ENCODE results near the gene AVP. TPM values are rescaled to one million over a fixed set of nuclear protein-coding genes. Genes with fewer than 3 reads are reported as not detected.

AVP gene
- total RNA-seq, 1 experiment from 2014 or later: not detected

GRCh38 chr20:3093861-3094361 is 9.4 kb upstream of the AVP start:
- Histone ChIP-seq H3K27me3 (ENCODE audit: insufficient read depth, low read length) (no peaks in the 10 kb centered on the region), H3K4ac (ENCODE audit: low read depth, low read length) (no peak overlapping the region), H4K20me1 (ENCODE audit: control insufficient read depth, insufficient read depth, insufficient read length) (no peaks in the 10 kb centered on the region), H4K5ac (ENCODE audit: insufficient read length, low read depth, low read length) (no peak overlapping the region), H3K18ac (ENCODE audit: insufficient read length, low read depth, low read length) (no peak overlapping the region), H2AK5ac (ENCODE audit: insufficient read length, low read length) (no peak overlapping the region), H3K9ac (ENCODE audit: extremely low read depth, insufficient read length, low read length) (no peak overlapping the region), H3T11ph (ENCODE audit: low read length) (no peak overlapping the region), H3K14ac (ENCODE audit: insufficient read depth, low read length) (no peak overlapping the region), H3K23me2 (ENCODE audit: insufficient read length, low read depth, low read length, poor library complexity, severe bottlenecking) (peaks cover 11% of the 10 kb centered on the region), H3K27ac (ENCODE audit: insufficient read length, low read depth, low read length) (no peak overlapping the region), H2BK12ac (ENCODE audit: insufficient read length, low read depth, low read length) (no peak overlapping the region), H4K8ac (replicated peaks; ENCODE audit: insufficient read length, low read depth, low read length) (no peak overlapping the region), H2BK5ac (ENCODE audit: insufficient read length, low read length) (no peak overlapping the region), H3K79me1 (ENCODE audit: insufficient read depth, low read depth, low read length, poor library complexity, severe bottlenecking) (no peaks in the 10 kb centered on the region), H3K4me2 (ENCODE audit: insufficient read depth, insufficient read length, low read length) (no peak overlapping the region), H4K91ac (ENCODE audit: insufficient read length, low read depth, low read length) (no peak overlapping the region), H2BK15ac (ENCODE audit: low read depth, low read length) (no peak overlapping the region), H2AFZ (ENCODE audit: low read length) (no peak overlapping the region), H2BK120ac (ENCODE audit: low read depth, low read length, poor library complexity, severe bottlenecking) (no peak overlapping the region), H2BK20ac (ENCODE audit: low read depth, low read length, poor library complexity, severe bottlenecking) (no peak overlapping the region), H3K79me2 (ENCODE audit: insufficient read depth, low read length) (no peaks in the 10 kb centered on the region), H3K4me1 (ENCODE audit: insufficient read depth, low read length) (no peaks in the 10 kb centered on the region), H3K9me3 (ENCODE audit: control insufficient read depth, low read depth, low read length) (no peaks in the 10 kb centered on the region), H3K23ac (ENCODE audit: insufficient read length, low read depth, low read length) (no peak overlapping the region), H3K56ac (ENCODE audit: insufficient read length, low read depth, low read length) (no peak overlapping the region)
- Mint-ChIP-seq H3K4me1 (peaks cover 0 to 5% of the 10 kb centered on the region in 2 experiments; a peak in 2 of 4 replicates), H3K36me3 (ENCODE audit: insufficient read depth in 1 of 3, low read depth in 3 of 3) (no peaks in the 10 kb centered on the region), H3K27ac (no peak overlapping the region), H3K9me3 (no peaks in the 10 kb centered on the region), H3K27me3 (ENCODE audit: low read depth) (peaks cover 19% of the 10 kb centered on the region), H3K4me3 (no peak overlapping the region)
- WGBS (ENCODE audit: extremely low coverage, insufficient read length, low lambda C conversion rate): no CpG with 5 or more reads among the region's 10 CpGs
- no peak for TF ChIP-seq CTCF (conservative IDR thresholded peaks at IDR 0.05)
- no peak for DNase-seq

Data from H9 (cell line).